GM10266 (cell line): Measurements from ENCODE around the gene PSME3IP1.

Experiments used
- DNase-seq: peaks from one replicate; pipeline ENCODE4 v3.0.0; 2012; ENCODE audit errors: extremely low spot score
- TF ChIP-seq, protein P1 (sequence below): IDR thresholded peaks from 2 replicates; pipeline ENCODE4 v1.5.1; 2012; ENCODE audit warnings: mild to moderate bottlenecking, low read depth; ENCODE audit not compliant: control insufficient read depth, insufficient read depth; ENCODE audit errors: missing control alignments

The PSME3IP1 gene

DNA sequence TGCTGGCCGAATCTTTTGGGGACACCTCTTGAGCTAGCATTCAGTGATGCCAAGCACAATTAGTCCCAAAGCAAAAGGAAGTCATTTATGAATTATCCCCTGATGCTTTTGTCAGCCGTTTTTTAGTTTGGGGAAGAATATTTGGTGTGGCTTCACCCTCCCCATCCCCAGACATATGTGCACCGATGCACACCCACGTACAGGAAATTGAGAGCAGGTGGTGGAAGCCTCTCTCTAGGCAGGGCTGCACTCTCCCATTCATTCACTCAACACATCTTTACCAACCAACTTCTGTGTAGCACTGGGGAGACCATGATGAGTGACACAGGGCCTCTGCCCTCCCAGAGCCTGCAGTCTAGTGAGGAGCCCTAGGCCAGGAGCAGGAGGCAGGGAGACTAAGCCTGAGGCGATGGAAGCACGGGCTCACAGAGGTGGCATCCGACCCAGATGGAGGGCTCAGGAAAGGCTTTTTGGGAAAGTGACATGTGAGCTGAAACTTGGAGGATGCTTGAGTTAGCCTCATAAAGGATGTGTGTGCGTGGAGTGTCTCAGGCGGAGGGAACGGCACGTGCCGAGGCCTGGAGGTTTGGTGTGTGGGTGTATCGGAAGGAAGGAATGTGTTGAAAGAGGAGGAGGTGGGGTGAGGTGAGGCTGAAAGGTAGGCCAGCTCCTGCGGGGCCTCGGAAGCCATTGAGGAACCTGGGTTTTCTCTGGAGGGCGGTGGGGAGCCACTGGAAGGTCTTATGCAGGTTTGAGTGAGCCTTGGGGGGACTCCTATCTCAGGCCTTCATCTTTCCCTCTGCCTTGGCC lies 43.8 kb downstream of the PSME3IP1 start:
- peak; percentile 49 for DNase-seq
- TF ChIP-seq, protein P1, sequence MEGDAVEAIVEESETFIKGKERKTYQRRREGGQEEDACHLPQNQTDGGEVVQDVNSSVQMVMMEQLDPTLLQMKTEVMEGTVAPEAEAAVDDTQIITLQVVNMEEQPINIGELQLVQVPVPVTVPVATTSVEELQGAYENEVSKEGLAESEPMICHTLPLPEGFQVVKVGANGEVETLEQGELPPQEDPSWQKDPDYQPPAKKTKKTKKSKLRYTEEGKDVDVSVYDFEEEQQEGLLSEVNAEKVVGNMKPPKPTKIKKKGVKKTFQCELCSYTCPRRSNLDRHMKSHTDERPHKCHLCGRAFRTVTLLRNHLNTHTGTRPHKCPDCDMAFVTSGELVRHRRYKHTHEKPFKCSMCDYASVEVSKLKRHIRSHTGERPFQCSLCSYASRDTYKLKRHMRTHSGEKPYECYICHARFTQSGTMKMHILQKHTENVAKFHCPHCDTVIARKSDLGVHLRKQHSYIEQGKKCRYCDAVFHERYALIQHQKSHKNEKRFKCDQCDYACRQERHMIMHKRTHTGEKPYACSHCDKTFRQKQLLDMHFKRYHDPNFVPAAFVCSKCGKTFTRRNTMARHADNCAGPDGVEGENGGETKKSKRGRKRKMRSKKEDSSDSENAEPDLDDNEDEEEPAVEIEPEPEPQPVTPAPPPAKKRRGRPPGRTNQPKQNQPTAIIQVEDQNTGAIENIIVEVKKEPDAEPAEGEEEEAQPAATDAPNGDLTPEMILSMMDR: no peak

DNA sequence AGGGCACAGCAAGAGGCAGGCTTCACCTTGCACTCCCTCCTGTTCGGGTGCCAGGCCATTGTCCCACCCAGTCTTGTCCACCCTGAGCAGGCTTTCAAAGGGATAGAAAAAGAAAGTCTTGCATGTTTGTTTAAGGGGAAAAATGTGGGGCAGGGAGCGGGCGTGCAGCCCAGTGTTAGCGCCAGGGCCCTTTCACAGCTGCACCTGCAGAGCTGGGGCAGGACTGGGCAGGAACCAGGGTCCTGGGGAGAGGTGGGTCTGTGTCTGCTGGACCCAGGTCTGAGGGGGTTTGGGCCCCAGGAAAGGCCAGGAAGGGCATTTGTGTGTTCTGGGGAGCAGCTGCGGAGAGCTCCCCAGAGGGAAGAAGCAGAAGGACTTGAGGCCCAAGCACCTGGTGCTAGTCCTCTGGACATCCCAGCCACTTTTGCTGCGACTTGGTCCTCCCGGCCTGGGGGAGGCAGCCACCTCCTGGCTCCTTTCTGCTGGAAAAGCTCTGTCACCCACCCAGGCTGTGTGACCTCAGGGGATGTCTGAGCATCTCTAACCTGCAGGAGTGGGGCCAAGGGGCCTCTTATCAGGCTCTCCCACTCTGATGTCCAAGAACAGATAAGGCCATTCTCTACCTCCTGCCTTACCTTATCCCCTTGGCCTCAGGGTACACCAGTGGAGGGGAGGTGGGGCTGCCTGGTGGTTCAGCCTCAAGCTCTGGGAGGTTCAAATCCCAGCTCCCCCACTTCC lies 44.7 kb downstream of the PSME3IP1 start:
- no peak for DNase-seq
- TF ChIP-seq, protein P1: no peak

DNA sequence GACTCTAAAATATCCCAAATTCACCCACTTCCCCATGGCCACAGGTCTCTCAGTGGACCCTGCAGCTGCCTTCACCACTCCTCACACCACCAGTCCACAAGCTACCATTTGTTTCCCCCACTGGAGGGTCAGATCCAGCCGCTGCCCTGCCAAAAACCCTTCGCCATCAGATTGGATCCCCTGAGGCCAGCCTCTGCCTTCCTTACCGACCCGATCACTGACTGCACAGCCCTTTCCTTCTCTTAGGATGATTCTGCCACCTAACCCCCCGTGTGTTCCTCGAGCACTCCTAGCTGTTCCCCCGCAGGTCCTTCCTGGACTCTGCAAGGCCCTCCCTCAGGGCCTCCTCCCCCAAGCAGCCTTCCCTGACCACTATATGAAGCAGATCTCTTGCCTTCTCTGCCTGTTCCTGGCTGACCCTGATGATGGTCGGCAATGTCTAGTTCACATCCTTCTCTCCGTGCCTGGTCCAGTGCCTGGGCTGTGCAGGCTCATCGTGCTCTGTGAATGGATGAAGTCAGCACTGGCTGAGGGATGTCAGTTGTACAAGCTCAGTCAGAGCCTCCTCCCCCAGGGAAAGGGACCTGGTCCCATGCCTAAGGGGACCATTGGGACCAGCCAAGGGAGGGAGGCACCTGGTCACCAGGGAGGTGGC lies 47.4 kb downstream of the PSME3IP1 start:
- TF ChIP-seq, protein P1: no peak
- DNase-seq: no peak

DNA sequence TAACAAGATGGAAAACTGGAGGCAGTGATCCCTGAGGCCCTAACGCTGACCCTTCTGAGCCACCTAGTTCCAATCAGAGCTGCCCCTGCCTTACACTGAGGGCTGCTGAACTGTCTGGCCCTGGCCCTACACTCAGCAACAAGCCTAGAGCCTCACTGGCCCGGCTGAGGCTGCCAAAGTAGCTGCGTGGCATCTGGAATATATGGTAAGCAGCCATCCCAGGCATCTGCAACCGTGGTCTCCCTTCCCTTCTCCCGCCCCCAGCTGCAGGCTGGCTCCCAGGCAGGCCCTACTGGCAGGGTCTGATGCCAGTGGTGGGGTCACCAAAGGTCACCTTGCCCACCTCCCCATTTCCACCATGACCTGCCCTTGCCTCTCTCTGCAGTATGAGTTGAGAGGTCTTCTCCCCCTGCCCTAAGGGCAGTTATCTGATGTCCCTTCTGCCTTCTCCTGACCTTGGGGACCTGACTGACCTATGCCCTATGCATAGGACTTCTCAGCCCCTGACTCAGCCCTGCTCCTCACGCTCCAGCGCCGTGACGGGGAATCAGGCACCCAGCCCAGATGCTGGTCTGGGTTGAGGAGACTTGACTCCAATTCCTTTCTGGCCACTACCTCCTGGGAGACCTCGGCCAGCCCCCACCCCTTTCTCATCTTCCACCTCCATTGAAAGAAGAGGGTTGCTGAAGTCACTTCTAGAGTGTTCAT lies 48.1 kb downstream of the PSME3IP1 start:
- no peak for DNase-seq

DNA sequence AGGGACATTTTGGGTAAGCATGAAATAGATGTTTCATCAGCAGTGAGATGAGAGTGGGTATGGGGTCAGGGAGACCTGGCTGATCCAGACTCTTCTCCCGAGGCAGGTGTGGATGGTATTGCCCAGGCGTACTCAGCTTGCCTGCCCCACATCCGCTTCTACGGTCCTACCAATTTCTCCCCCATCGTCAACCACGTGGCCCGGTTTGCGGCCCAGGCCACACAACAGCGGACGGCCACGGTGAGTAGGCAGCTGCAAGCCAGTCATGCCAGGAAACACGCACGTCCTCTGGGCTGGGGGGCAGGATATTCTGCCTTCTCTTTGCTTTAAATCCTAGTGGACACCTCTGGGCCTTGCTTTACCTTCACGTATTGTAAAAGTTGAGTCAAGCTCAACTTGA lies 48.8 kb downstream of the PSME3IP1 start:
- TF ChIP-seq, protein P1: no peak
- DNase-seq: no peak

More for the DNA sequence above, 48.1 kb downstream of the PSME3IP1 start:
- TF ChIP-seq, protein P1: no peak

DNA sequence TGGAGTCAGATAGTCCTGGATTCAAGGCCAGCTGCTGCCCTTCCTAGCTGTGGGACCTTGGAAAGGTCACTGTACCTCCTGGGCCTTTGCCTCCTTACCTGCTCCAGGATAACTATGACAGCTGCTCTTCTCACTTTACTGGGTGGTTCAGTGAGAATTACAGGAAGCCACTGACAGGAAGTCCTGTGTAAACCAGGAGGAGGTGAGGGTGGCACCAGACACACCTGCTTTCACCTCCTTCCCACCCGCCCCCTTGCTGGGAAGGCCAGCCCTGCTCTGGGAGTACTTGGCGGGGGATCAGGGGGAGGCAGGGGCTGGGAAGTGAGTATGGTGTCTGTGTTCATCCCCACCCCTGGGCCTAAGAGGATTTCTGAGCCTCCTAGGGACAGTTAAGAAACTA lies 50.9 kb downstream of the PSME3IP1 start:
- TF ChIP-seq, protein P1: no peak
- DNase-seq: no peak
